Activated CD4-positive, alpha-beta T cell treated with anti-CD3 and anti-CD28 coated beads, Interleukin-2, amount 50 U/mL, for 4 hours (primary cell): ENCODE results near the gene RPTN.
"Not testable (repeated sequence)": the region's sequence is repeated elsewhere in the genome, so short reads cannot be mapped to it uniquely, and the experiment has no call there.

ENCODE experiments used
- DNase-seq, 2 experiments: peaks; one replicate each; pipeline ENCODE4 v3.0.0-alpha.2; 2020

The RPTN gene

DNA sequence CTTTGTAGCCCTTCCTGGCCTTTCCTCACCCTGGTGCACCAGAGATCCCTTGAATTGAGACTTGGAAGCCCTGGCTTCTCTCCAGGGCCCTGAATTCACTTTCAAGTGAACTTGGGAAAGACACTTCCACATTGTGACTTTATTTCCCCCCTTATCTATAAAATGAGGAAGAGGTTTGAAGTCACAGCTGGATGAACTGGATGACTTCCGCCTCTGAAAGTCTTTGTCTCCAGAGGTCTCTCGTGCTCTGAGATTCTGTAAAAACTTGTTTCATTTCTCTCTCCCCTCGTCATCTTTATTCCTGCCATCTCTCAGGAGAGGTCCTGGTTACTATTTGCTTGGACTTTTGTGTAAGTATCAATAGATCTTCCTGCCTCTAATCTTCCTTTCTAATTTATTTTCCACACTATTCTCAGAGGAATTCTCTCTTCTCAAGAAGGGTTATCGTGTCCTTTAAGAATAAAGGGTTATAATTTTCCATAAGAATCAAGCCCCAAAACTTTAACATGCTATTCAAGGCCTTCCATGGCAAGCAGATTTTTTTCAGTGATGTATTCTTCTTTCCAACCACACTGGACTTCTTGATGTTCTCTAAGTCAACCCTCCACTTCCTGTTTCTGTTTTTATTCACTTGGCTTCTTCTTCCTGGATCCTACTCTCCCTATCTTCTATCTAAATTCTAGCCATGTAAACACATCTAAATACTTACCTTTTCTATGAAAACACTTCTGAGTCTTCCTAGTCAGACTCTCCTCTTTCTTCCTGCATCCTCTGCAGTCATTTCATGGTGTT is 6.5 kb upstream of the RPTN start:
- no peak for DNase-seq

GRCh38 chr1:152164517-152165136 is 5.6 kb upstream of the RPTN start:
- no peak for DNase-seq

DNA sequence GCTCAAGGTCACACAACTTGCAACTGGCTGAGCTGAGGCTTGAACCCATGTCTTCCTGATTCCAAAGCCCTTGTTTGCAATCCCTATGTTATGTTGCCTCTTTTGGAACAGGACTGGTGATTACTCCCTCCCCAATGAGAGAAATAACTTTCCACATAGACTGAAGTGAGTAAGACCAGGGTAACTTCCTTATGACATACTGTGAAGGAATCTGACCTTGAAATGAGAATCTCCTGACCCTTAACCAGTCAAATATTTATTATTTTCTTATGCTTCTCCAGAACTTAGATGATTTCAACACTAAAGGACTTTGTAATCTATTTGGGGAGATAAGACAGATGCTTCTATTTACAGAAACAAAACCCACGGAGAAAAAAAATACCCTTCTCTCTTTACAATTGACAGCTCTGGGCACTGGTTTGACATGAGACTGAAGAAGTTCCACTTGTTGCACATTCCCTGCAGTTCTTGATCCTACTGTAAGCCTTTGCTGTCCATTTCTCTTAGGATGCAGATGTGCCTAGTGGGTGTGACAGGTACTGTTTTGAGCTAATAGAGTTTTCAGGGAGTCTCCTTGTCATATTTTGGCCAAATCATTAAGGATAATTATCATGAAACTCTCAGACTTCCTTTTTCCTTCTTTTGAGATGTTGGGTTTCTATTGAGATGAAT is 3.9 kb upstream of the RPTN start:
- no peak for DNase-seq

DNA sequence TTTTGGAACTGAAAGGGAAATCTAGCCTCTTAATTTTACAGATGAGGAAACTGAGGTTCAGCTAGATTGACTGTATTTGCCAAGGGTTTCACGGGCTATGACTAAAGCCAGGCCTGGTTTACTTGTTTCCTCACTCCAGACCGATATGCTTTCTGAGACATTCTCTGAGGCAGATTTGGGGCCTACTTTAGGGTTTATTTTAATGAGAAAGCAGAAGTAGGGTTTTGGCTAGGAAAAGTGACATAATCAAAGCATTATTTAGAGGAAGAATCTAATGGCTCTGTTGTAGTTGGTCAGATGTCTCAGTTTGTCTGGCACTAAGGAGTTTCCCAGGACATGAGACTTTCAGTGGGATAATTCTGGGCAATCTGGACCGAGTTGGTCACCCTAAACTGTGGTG is 1.5 kb upstream of the RPTN start:
- no peak for DNase-seq

DNA sequence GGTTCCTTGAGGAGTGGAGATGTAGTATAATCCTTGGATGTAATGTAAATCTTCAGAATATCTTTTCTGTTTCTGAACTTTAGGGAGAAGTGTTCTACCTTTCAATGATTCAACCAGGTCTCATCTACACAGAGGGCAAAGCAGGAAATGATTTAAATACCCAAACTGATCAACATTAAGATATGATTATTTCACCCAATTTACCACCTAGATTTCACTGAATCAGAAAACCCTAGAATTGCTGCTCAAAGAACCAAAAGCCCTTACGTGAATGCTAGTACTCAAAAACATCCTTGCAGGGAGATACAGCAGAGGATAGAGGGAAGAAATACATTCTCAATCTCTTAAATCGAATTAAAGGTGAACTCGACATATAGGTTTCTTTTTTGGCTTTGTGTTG is 5.0 kb downstream of the RPTN start:
- DNase-seq = no peak

DNA sequence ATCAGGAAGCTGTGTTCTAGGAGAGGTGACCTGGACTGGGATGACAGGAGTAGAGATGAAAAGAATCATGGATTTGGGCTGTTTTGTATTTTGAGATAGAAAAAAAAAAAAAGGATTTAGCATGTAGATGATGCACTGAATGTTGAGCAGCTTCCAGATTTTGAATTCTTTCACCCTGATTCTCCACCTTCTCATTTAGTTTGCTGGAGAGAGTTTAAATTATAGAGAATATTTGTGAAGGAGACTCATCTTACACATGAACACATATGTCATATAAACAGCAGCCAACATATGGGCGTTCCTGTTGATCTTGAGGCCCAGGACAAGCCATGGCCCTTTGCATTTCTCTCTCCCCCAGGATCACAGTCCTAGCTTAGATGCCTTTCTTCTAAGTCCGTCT is 7.4 kb downstream of the RPTN start:
- DNase-seq = no peak

- DNase-seq = no peak
Observed at GRCh38 chr1:152148981-152149380, 10.0 kb downstream of the RPTN start.

DNA sequence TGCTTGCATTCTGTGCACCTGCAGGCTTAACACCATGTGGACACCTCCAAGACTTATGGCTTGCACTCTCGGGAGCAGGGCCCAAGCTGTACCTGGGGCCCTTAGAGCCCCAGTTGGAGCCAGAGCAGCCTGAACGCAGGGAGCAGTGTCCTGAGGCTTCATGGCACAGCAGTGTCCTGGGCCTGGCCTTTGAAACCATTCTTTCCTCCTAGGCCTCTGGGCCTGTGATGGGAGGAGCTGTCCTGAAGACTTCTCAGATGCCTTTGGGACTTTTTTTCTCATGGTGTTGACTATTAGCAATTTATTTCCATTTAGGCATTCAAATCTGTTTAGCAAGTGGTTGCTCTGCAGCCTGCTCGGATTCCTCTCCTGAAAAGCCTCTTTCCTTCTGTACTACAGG is 11.0 kb downstream of the RPTN start:
- no peak for DNase-seq

- DNase-seq = no peak
Observed at GRCh38 chr1:152145769-152146168, 13.3 kb downstream of the RPTN start.

DNA sequence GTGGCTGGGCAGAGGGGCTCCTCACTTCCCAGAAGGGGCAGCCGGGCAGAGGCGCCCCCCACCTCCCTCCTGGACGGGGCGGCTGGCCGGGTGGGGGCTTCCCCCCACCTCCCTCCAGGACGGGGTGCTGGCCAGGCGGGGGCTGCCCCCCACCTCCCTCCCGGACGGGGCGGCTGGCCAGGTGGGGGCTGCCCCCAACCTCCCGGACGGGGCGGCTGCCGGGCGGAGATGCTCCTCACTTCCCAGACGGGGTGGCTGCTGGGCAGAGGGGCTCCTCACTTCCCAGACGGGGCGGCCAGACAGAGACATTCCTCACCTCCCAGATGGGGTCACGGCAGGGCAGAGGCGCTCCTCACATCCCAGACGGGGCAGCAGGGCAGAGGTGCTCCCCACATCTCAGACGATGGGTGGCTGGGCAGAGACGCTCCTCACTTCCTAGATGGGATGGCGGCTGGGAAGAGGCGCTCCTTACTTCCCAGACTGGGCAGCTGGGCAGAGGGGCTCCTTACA is 14.3 kb downstream of the RPTN start:
- DNase-seq = not testable (repeated sequence)

DNA sequence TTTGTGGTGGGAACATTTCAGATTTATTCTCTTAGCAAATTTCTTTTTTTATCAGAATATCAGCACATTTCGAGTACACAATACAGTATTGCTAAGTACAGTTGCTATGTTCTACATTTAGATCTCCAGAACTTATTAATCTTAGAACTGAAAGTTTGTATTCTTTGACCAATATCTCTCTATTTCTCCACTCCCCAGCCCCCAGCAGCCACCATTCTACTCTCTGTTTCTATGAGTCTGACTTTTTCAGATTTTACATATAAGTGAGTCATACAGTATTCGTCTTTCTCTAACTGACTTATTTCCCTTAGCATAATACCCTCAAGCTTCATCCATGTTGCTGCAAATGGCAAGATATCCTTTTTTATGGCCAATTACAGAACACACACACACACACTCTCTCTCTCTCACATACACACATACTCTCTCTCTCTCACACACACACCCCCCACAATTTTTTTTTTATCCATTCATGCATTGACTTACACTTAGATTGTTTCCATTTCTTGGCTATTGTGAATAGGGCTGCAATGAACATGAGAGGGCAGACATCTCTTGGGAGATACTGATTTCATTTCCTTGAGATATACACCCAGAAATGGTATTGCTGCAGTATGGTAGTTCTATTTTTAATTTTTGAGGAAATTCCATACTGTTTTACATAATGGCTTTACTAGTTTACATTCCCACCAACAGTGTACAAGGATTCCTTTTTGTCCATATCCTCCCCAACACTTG is 15.7 kb downstream of the RPTN start:
- DNase-seq = no peak

GRCh38 chr1:152141971-152142584 is 16.9 kb downstream of the RPTN start:
- no peak for DNase-seq

DNA sequence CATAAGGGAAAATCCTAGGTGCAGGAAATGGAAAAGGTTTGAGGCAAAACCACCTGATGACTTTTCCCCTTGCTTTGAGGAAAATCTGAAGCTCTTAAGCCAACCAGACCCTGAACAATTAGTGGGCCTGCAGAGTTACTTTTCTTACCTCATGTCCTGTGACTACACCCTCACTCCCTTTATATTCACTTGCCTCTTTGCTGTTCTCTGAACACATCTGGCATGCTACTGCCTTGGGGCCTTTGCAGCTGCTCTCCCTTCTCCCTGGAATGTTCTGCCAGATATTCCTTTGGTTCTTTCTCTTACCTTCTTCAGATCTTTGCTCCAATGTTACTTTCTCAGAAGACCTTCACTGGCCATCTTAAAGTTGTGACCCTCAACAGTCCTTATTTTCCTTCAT is 21.8 kb downstream of the RPTN start:
- no peak for DNase-seq

DNA sequence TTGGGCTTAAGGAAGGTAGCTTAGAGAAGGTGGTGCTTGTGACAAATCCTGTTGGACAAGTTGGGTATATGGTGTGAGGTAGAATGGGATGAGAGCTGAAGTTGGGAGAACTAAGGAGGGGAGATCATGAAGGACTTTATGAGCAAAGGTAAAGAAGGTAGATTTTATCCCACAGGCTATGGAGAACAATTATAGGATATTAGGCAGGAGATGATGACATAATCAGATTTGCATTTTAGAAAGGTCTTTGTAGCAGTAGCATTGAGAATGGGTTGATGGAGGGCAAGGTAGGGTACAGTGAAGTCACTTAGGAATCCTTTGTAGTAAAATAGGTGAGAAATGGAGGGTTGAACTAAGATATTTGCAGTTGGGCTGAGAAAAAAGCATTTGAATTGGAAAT is 28.8 kb downstream of the RPTN start:
- no peak for DNase-seq

GRCh38 chr1:152127673-152128072 is 31.4 kb downstream of the RPTN start:
- no peak for DNase-seq

GRCh38 chr1:152125834-152126443 is 33.1 kb downstream of the RPTN start:
- no peak for DNase-seq

DNA sequence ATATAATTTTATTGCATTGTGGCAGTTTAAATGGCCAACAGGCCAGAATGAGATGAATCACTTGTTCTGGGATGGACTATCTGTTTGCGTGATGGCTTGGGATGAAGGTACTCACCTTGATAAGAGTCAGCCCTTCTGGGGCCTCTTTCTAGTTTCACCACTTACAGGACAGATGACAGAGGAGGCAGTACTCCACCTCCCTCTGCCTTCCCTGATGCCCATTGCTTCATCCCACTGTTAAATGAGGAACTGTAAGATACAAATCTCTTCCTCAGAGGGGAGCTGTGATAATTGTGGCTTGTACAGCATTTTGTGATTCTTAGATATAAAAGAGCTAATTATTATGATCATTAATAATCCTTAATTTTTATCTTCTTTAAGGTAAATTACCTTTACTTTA is 40.1 kb downstream of the RPTN start:
- DNase-seq = no peak

- no peak for DNase-seq
Observed at GRCh38 chr1:152115344-152115743, 43.7 kb downstream of the RPTN start, which contains the start of gene TCHH. Gene TCHH, minus strand, starts transcription at chr1:152115444. Its CDS starts 1,364 bp downstream, at chr1:152114080.

DNA sequence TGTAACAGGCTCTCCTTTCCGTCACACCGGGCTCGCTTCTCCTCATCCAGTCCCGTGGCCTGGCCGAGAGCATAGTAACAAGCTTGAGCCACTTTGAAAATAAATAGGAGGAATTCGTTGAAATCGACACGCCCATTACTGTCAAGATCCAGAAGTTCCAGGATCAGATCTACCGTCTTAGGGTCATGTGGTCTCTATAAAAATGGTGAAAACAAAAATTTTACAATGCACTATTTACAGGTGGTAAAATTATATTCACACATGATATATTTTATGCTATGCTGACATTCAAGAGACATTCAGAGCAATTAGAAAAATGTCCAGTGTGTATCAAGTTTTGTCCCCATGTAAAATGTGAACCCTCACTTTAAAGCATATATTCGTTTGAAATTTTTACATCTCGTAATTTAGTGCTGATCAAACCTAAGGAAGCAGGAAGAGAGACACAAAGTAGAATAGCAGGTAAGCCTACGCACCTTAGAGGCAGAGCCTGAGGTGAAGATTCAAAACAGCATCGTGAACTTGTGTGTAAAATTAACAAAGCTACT is 46.1 kb downstream of the RPTN start:
- DNase-seq = no peak

- no peak for DNase-seq
Observed at GRCh38 chr1:152112101-152112884, 46.7 kb downstream of the RPTN start.

DNA sequence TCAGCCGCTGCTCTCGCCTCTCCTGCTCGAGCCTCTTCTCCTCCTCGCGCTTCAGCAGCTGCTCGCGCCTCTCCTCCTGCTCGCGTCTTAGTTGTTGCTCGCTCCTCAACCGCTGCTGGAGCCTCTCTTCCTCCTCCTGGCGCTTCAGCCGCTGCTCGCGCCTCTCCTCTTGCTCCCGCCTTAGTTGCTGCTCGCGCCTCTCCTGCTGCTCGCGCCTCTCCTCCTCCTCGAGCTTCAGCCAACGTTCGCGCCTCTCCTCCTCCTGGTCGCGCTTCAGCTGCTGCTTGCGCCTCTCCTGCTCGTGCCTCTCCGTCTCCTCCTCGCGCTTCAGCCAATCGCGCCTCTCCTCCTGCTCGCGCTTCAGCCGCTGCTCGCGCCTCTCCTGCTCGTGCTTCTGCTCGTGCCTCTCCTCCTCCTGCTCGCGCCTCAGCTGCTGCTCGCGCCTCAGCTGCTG is 47.5 kb downstream of the RPTN start:
- no peak for DNase-seq
